Islet of Langerhans (tissue), 1 donor: ENCODE data around the gene CREB3L2.
"Not testable (repeated sequence)": the region's sequence is repeated elsewhere in the genome, so short reads cannot be mapped to it uniquely, and the experiment has no call there.

Experiments
- FAIRE-seq: peaks from one replicate; lab custom pipeline; 2011; peaks lifted over from hg19 to GRCh38; lab: Jason Lieb, UNC

CREB3L2 gene

GRCh38 chr7:137987563-137987962 is 14.3 kb downstream of the CREB3L2 start:
- no peak for FAIRE-seq

DNA sequence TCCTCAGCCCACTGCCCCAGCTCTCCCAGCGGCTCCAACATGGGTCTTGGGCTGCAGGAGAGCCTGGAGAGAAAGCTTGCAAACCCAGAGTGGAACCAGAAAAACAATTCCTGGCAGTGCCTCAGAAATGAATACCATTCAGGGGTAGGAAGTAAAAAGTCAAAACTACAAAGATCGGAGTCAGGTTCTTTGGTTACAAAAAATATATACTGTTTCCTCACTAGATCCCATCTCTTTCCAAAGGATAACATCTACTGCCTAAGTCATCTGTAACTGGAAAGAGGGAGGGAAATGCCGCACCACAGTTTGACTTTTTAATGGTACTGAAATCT is 14.9 kb downstream of the CREB3L2 start:
- FAIRE-seq: no peak

GRCh38 chr7:137986252-137987017 is 15.5 kb downstream of the CREB3L2 start:
- FAIRE-seq: no peak

GRCh38 chr7:137985897-137986251 is 16.0 kb downstream of the CREB3L2 start:
- no peak for FAIRE-seq

GRCh38 chr7:137985253-137985896 is 16.5 kb downstream of the CREB3L2 start:
- FAIRE-seq: no peak

GRCh38 chr7:137984181-137985041 is 17.5 kb downstream of the CREB3L2 start:
- FAIRE-seq: no peak

- FAIRE-seq: no peak
These were observed 18.4 kb downstream of the CREB3L2 start for GRCh38 chr7:137983323-137984008.

- not testable (repeated sequence) for FAIRE-seq
These were observed 19.5 kb downstream of the CREB3L2 start for GRCh38 chr7:137982394-137982793.

DNA sequence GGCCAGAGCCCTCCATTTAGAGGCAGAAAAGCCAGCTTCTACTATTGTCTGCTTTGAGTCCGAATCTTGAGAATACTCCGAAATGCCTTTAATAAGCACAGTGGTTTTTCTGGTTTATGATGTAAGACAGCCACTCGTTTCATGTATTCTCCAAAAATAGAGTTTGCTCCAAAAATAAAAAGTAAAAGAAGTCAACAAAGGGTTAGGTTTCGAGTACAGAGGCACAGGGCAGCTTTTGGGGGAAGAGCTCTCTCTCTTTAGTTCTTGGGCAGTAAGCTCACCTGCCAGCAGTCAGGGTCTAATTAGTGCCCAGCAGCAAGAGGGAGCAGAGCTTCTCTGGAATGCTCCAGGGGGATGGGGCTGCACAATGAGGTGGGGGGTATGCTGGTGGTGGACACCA is 20.2 kb downstream of the CREB3L2 start:
- no peak for FAIRE-seq

DNA sequence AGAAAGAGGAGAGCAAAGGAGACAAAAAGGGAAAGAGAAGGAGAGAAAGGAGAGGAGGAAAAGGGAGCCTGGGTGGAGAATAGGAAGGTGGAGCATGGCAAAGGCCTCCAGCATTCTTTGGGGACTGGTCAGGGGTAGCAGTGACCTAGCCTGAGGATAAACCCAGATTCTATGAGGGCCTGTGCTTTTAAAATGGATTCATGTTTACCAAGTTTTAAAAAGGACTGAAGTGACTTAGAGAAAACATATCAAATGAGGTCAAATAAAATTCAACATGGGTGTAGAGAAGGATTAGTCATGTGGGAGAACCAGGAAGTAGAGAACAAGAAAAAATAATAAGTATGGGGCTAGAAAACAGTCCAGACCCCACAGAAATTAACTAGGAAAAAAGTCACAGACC is 20.7 kb downstream of the CREB3L2 start:
- no peak for FAIRE-seq

GRCh38 chr7:137980308-137980707 is 21.6 kb downstream of the CREB3L2 start:
- no peak for FAIRE-seq

GRCh38 chr7:137978464-137979237 is 23.2 kb downstream of the CREB3L2 start:
- no peak for FAIRE-seq

- FAIRE-seq: no peak
These were observed 24.7 kb downstream of the CREB3L2 start for GRCh38 chr7:137977173-137977572.

DNA sequence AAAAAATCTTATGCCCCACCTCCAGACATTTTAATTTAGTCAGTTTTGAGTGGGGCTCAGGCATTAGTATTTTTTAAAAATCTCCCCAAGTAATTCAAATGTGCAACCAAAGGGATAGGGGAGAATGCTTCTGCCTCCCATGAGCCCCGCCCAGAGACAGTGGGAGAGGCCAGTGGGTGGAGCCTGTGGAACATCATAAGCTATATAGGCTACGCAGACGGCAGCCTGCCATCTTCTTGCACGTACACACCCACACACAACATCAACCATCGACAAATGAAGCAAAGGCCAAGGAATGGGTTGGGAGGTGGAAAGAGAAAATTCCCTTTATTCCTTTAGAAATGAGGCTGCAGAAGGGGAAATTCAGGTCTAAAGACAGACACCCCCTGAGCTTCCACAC is 25.2 kb downstream of the CREB3L2 start:
- FAIRE-seq: no peak

DNA sequence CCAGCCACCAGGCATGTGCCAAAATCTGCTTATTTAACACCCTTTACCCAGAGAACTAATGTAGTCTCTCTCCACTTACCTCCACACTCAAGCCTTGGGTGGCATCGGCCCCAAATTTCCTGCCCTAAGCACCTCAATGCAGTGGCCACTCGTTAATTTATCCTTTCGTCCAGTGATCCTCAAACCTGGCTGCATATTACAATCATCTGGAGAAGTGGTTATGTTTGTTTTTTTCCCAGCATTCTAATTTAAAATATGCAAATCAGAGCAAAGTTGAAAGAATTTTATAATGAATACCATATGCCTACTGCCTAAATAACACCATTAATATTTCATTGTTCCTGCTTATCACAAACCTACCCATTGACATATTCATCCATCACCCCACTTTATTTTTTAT is 25.7 kb downstream of the CREB3L2 start:
- FAIRE-seq: no peak

- FAIRE-seq: no peak
These were observed 26.1 kb downstream of the CREB3L2 start for GRCh38 chr7:137975768-137976167.

DNA sequence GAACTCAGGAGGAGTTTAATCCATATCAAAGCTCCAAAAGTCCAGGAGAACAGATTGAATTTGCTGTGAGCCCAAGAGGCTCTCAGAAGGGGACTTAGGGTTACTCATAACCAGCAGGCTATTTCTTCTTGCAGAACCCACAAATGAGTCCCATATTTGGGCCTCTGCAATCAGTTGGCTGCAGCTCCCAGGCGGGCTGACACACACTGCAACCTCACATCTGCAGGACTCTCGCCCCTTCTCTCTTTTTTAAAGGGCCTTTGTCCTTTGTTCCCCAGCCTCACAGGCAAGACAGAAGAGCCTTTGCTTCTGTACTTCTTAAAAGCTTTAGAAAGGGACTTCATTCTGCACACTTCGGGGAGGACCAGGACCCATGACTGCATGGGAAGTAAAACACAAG is 26.7 kb downstream of the CREB3L2 start:
- no peak for FAIRE-seq

GRCh38 chr7:137974766-137975165 is 27.1 kb downstream of the CREB3L2 start:
- FAIRE-seq: no peak

- no peak for FAIRE-seq
These were observed 31.5 kb downstream of the CREB3L2 start for GRCh38 chr7:137970253-137970975.

GRCh38 chr7:137969828-137970227 is 32.1 kb downstream of the CREB3L2 start:
- no peak for FAIRE-seq

GRCh38 chr7:137968890-137969289 is 33.0 kb downstream of the CREB3L2 start:
- FAIRE-seq: no peak
